ENCODE results near the gene EZH2.

EZH2 gene

DNA sequence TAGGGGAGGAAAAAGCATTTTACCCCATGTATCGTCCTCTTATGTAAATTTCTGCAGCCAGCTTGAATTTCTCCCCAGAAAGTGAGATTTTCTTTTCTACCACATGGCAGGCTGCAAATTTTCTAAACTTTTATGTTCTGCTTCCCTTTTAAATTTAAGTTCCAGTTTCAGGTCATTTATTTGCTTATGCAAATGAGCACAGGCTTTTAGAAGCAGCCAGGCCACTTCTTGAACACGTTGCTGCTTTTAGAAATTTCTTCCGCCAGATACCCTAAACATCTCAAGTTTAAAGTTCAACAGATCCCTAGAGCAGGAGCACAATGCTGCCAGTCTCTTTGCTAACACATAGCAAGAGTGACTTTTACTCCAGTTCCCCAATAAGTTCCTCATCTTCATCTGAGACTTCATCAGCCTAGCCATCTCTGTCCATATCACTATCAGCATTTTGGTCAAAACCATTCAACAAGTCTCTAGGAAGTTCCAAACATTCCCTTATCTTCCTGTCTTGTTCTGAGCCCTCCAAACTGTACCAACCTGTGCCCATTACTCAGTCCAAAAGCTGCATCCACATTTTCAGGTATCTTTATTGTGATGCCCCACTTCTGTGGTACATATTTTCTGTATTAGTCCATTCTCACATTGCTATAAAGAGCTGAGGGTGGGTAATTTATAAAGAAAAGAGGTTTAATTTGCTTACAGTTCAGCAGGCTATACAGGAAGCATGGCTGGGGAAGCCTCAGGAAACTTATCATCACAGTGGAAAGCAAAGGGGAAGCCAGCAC lies 16.3 kb downstream of the EZH2 start:
- H3K4me1 ChIP-seq (ENCODE audit: insufficient read depth, low read length), result peaks cover 7% of the 10 kb centered on the region; the same call in 1 of the 2 replicates
- no peak overlapping the region for H3K9ac ChIP-seq (ENCODE audit: low read depth, low read length)
- peaks cover 100% of the 10 kb centered on the region for H3K79me2 ChIP-seq (ENCODE audit: insufficient read depth, low read length)
- H3K27me3 ChIP-seq (ENCODE audit: insufficient read depth, low read length, poor library complexity), result no peaks in the 10 kb centered on the region
- no peak overlapping the region for H3K4me2 ChIP-seq (ENCODE audit: insufficient read depth, low read length)
- no peak overlapping the region for H3K4me3 ChIP-seq (ENCODE audit: low read depth in 1 of 2, low read length in 2 of 2)
- H2AFZ ChIP-seq (ENCODE audit: low read depth, low read length), result no peak overlapping the region
- peaks cover 39% of the 10 kb centered on the region for H3K36me3 ChIP-seq (ENCODE audit: insufficient read depth, low read length)
- H4K20me1 ChIP-seq (ENCODE audit: insufficient read depth, low read length), result peaks cover 87% of the 10 kb centered on the region
- ATAC-seq (ENCODE audit: insufficient read depth, low read depth) (no peak), DNase-seq (no peak)
- TF ChIP-seq, protein P1, sequence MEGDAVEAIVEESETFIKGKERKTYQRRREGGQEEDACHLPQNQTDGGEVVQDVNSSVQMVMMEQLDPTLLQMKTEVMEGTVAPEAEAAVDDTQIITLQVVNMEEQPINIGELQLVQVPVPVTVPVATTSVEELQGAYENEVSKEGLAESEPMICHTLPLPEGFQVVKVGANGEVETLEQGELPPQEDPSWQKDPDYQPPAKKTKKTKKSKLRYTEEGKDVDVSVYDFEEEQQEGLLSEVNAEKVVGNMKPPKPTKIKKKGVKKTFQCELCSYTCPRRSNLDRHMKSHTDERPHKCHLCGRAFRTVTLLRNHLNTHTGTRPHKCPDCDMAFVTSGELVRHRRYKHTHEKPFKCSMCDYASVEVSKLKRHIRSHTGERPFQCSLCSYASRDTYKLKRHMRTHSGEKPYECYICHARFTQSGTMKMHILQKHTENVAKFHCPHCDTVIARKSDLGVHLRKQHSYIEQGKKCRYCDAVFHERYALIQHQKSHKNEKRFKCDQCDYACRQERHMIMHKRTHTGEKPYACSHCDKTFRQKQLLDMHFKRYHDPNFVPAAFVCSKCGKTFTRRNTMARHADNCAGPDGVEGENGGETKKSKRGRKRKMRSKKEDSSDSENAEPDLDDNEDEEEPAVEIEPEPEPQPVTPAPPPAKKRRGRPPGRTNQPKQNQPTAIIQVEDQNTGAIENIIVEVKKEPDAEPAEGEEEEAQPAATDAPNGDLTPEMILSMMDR (IDR thresholded peaks at IDR 0.05; ENCODE audit: borderline replicate concordance, extremely low read depth, low read length, poor library complexity, severe bottlenecking), result no peak
- TF ChIP-seq EZH2 (IDR thresholded peaks at IDR 0.05; ENCODE audit: borderline replicate concordance, low read depth, low read length, severe bottlenecking), result no peak
- no peaks in the 10 kb centered on the region for H3K9me3 ChIP-seq (ENCODE audit: insufficient read depth, low read length, severe bottlenecking)
- H3K27ac ChIP-seq (ENCODE audit: low read length), result no peak overlapping the region

DNA sequence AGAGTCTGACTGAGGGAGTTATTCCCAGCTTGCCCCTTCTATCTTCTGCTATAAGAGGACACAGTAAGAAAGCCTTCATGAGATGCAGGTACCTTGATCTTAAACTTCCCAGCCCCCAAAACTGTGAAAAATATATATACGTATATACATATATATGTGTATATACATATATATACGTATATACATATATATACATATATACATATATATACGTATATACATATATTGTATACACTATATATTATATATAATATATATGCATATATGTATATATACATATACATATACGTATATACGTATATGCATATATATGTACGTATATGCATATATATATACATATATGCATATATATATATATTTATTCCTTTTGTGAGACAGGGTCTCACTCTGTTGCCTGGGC lies 17.7 kb downstream of the EZH2 start:
- peaks cover 90% of the 10 kb centered on the region for H4K20me1 ChIP-seq (ENCODE audit: insufficient read depth, low read length)
- no peak for DNase-seq
- H3K4me3 ChIP-seq (ENCODE audit: low read depth in 1 of 2, low read length in 2 of 2), result no peak overlapping the region
- H3K9me3 ChIP-seq (ENCODE audit: insufficient read depth, low read length, severe bottlenecking), result no peaks in the 10 kb centered on the region
- TF ChIP-seq, protein P1 (IDR thresholded peaks at IDR 0.05; ENCODE audit: borderline replicate concordance, extremely low read depth, low read length, poor library complexity, severe bottlenecking), result no peak
- TF ChIP-seq EZH2 (IDR thresholded peaks at IDR 0.05; ENCODE audit: borderline replicate concordance, low read depth, low read length, severe bottlenecking), result no peak
- H3K4me1 ChIP-seq (ENCODE audit: insufficient read depth, low read length), result peaks cover 5% of the 10 kb centered on the region; the same call in 1 of the 2 replicates
- H3K79me2 ChIP-seq (ENCODE audit: insufficient read depth, low read length), result peaks cover 100% of the 10 kb centered on the region
- no peak overlapping the region for H3K4me2 ChIP-seq (ENCODE audit: insufficient read depth, low read length)
- H2AFZ ChIP-seq (ENCODE audit: low read depth, low read length), result no peak overlapping the region
- peaks cover 34% of the 10 kb centered on the region for H3K36me3 ChIP-seq (ENCODE audit: insufficient read depth, low read length)
- H3K27me3 ChIP-seq (ENCODE audit: insufficient read depth, low read length, poor library complexity), result no peaks in the 10 kb centered on the region
- no peak overlapping the region for H3K9ac ChIP-seq (ENCODE audit: low read depth, low read length)
- ATAC-seq (ENCODE audit: insufficient read depth, low read depth), result no peak
- no peak overlapping the region for H3K27ac ChIP-seq (ENCODE audit: low read length)

DNA sequence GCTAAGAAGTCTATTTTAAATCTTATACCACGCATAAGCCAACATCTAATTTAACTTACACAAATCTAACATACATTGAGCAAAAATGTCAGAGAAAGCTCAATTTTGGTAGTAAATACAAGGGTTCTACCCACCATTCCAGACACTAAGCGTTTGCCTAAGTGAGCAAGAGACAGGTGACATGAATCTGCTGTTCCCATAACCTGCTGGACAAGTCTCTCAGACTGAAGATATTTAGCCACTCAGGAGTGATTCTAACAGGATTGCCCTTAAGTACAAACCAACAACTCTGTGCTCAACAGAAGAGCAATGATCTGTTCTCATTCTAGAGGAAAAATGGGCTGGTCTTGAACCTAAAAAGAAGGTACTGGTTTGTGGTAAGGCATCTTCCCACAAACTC lies 18.8 kb downstream of the EZH2 start:
- no peak overlapping the region for H3K9ac ChIP-seq (ENCODE audit: low read depth, low read length)
- H3K27ac ChIP-seq (ENCODE audit: low read length), result no peak overlapping the region
- H4K20me1 ChIP-seq (ENCODE audit: insufficient read depth, low read length), result peaks cover 87% of the 10 kb centered on the region
- TF ChIP-seq EZH2 (IDR thresholded peaks at IDR 0.05; ENCODE audit: borderline replicate concordance, low read depth, low read length, severe bottlenecking), result no peak
- TF ChIP-seq, protein P1 (IDR thresholded peaks at IDR 0.05; ENCODE audit: borderline replicate concordance, extremely low read depth, low read length, poor library complexity, severe bottlenecking), result no peak
- no peak overlapping the region for H3K4me2 ChIP-seq (ENCODE audit: insufficient read depth, low read length)
- no peak for DNase-seq
- H2AFZ ChIP-seq (ENCODE audit: low read depth, low read length), result no peak overlapping the region
- H3K79me2 ChIP-seq (ENCODE audit: insufficient read depth, low read length), result peaks cover 99% of the 10 kb centered on the region
- no peaks in the 10 kb centered on the region for H3K9me3 ChIP-seq (ENCODE audit: insufficient read depth, low read length, severe bottlenecking)
- no peaks in the 10 kb centered on the region for H3K27me3 ChIP-seq (ENCODE audit: insufficient read depth, low read length, poor library complexity)
- no peak for ATAC-seq (ENCODE audit: insufficient read depth, low read depth)
- H3K36me3 ChIP-seq (ENCODE audit: insufficient read depth, low read length), result peaks cover 26% of the 10 kb centered on the region
- H3K4me3 ChIP-seq (ENCODE audit: low read depth in 1 of 2, low read length in 2 of 2), result no peak overlapping the region
- H3K4me1 ChIP-seq (ENCODE audit: insufficient read depth, low read length), result peaks cover 5% of the 10 kb centered on the region; the same call in 1 of the 2 replicates

All from DND-41 (cell line).